Ecto neural progenitor cell (in vitro differentiated cells): ENCODE measurements around the gene HIRIP3.
A peak's percentile ranks its signal among the peaks of the same experiment; 100 is the strongest.
"Not testable (repeated sequence)": the region's sequence is repeated elsewhere in the genome, so short reads cannot be mapped to it uniquely, and the experiment has no call there.

Source experiments
- DNase-seq: peaks from one replicate; pipeline ENCODE4 v3.0.0-alpha.2; 2018; ENCODE audit warnings: low spot score

HIRIP3 gene, protein sequence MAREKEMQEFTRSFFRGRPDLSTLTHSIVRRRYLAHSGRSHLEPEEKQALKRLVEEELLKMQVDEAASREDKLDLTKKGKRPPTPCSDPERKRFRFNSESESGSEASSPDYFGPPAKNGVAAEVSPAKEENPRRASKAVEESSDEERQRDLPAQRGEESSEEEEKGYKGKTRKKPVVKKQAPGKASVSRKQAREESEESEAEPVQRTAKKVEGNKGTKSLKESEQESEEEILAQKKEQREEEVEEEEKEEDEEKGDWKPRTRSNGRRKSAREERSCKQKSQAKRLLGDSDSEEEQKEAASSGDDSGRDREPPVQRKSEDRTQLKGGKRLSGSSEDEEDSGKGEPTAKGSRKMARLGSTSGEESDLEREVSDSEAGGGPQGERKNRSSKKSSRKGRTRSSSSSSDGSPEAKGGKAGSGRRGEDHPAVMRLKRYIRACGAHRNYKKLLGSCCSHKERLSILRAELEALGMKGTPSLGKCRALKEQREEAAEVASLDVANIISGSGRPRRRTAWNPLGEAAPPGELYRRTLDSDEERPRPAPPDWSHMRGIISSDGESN

DNA sequence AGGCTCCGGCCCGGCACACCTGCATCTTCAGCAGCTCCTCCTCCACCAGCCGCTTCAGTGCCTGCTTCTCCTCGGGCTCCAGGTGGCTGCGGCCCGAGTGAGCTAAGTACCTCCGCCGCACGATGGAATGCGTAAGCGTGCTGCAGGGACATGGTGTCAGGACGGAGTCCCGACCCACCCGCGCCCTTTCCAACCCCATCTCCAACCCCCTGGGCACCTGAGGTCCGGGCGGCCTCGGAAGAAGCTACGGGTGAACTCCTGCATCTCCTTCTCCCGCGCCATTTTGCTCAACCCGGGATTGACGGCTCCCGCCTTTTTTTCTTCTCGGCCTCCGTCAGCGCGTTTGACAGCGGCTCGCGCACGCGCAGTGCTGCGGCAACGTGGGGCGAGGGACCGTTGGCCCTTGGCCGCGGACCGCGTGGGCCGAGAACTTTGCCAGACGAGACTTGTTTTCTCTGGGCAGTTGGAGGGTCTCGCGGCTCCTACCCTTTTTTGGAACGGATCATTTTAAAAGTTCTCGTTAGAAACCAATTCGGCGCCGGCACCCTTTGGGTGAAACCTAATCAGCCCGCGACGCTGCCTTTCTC, at the start of gene HIRIP3:
Gene HIRIP3 (minus strand): TSS at position 294 of the 587 bp plus-strand sequence. CDS start 12 bp downstream, at position 282.
- DNase-seq = peak; percentile 88

DNA sequence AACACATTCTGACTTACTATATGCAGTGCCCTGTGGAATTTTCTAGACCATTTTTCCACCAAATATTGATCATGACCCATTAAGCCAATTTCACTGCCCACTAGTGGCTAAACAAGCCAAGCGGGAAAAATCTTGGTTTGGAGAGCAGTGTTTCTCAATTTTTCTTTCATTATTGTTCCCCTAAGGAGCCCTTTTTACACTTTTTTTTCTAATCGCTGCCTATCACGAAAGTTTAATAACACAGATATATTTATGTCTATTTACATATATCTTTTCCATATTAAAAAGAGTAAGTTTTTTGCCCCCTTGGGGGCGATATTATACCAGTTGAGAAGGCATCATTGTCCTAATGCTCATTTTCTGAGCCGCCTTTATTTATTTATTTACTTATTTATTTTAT, 46.4 kb upstream of the HIRIP3 start:
- no peak for DNase-seq

DNA sequence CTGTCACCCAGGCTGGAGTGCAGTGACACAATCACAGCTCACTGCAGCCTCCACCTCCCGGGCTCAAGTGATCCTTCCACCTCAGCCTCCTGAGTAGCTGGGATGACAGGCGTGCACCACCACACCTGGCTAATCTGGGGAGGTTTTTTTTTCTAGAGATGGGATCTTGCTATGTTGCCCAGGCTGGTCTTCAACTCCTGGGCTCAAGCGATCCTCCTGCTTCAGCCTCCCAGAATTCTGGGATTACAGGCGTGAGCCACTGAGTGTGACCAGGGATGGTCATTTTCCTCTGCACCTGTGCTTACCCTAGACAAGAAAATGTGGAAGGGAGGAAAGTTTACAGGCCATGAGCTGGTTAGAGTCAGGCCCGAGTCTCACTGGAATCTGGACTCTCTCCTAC, 45.3 kb upstream of the HIRIP3 start:
- not testable (repeated sequence) for DNase-seq

GRCh38 chr16:30040221-30040620, 44.8 kb upstream of the HIRIP3 start:
- no peak for DNase-seq

DNA sequence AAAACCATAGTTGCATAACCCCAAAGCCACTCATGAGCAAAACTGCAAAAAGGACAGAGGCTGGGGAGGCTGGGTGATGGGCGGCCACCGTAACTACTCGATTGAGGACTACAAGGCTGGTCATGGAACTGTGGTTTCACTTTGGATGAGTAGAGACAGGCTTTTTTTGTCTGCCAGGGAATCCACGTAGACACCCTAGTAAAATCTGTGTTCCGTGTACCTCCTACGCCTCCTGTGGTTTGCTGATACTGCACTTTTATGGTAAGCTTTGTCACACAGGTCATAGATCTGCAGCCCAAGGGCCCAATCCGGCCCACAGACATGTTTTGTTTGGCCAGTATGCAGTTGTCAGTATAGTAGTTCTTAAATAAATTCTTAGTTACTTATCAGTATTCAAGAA, 37.9 kb upstream of the HIRIP3 start:
- no peak for DNase-seq

- DNase-seq = peak; percentile 79
These were observed 36.8 kb upstream of the HIRIP3 start for GRCh38 chr16:30032083-30032819.

DNA sequence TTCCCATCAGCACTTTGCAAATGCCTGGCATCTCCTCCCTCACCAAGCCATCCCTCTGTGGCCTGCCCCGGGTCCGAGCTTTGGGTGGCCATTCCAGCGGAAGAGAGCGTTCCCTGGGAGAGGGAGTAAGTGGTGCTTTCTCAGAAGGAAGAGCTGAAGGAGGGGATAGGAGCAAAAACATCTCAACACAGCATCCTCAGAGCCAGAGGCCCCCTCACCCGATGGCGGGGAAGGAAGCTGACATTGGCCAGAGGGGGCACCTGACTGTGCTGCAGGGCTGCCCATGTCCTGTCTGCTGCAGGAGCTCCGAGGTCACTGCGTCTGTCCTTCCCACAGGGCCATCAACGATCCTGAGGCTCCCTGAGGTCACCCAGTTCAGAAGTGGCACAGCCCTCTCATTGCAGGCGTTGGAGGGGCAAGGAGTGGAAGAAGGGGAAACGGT, 36.1 kb upstream of the HIRIP3 start:
- DNase-seq = no peak

GRCh38 chr16:30030841-30031413, 35.5 kb upstream of the HIRIP3 start, which contains the start of gene TLCD3B:
TSS of gene TLCD3B (minus strand) at chr16:30031271. CDS start at chr16:30030527, 744 bp downstream.
- peak; percentile 73 for DNase-seq

DNA sequence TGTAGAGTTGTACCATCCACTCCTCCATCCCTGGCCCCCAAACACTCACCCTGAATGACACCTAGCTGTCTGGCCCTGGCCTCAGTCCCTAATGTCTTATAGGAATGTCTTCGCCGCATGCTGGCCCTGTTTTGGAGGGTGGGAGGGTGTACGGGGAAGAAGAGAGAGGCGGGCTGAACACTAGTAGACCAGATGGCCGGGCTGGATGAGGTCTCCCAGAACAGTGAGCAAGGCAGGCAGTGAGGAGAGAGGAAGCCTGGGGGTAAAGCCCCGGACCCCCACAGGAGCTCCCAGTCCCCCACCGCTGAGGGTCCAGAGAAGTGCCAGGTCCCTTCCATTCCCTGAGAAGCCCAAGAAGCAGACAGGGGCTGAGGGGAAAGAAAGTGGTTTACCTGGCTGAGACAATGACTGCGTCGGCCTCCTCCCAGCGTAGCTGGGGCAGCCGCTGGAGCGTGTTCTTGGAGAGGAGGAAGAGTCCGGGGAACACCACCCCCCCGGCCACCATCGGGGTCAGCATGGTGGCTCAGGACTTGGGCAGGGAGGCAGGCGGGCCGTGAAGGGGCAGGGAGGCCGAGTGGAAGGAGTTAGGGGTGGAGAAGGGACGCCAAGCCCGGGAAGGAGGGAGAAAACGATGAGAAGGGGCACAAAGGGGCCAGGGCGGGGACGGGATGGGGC, 34.7 kb upstream of the HIRIP3 start:
- no peak for DNase-seq

DNA sequence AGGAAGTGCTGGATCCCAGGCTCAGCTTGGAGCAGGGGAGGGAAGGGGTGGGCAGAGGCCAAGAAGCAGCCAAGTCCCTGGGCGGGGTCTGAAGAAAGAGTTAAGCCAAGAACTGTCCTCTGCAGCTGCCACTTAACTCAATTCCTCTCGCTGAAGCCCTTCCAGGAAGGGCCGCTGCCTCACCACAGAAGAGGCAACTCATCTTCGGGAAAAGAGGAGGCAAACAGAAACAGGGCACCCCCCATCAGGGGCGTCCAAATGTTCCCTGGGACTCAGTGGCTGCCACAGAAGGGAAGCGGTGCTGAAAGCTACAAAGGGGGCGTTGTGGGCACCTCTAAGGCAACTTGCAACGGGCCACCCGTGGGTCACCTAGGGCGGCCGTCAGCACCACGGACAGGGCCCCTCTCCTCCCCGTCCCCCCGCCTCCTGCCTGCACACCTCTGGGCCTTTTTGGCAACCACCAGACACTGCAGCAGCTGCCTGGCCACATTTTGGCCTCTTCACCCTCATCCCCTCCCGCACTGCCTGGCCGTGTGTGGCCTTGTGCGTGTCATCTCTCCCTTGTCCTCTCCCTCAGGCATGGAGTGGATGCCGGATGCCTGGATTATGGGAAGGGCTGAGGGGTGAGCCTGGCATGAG, 33.1 kb upstream of the HIRIP3 start:
- peak; percentile 83 for DNase-seq

- no peak for DNase-seq
These were observed 32.4 kb upstream of the HIRIP3 start for GRCh38 chr16:30027588-30028437.

DNA sequence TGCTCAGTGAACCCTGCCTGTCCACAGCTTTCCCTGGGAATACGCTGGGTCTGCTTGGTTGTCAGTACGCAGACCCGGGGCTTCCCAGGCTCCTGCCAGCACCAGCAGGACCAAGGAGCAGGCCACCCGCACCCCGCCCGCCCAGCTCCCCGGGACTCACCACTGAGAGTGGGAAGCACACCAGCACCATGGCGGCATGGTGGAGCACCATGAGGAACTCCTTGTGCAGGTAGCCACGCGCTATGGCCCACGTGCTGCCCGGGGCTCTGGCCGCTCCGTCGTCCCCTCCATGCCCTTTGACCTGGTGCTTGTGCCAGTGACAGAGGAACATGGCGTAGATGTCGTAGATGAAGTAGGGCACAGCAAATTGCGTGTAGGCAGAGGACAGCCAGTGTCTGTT, 31.0 kb upstream of the HIRIP3 start:
- no peak for DNase-seq

GRCh38 chr16:30025574-30025973, 30.2 kb upstream of the HIRIP3 start:
- no peak for DNase-seq

GRCh38 chr16:30025156-30025555, 29.7 kb upstream of the HIRIP3 start:
- DNase-seq = peak; percentile 34

GRCh38 chr16:30024451-30024850, 29.0 kb upstream of the HIRIP3 start:
- DNase-seq = no peak

GRCh38 chr16:30023586-30023985, 28.2 kb upstream of the HIRIP3 start:
- DNase-seq = no peak

- peak; percentile 29 for DNase-seq
These were observed 27.5 kb upstream of the HIRIP3 start, which contains the start of gene C16orf92 for GRCh38 chr16:30022887-30023286. TSS of gene C16orf92 (plus strand) at chr16:30023198. CDS start at chr16:30023341, 143 bp downstream.

DNA sequence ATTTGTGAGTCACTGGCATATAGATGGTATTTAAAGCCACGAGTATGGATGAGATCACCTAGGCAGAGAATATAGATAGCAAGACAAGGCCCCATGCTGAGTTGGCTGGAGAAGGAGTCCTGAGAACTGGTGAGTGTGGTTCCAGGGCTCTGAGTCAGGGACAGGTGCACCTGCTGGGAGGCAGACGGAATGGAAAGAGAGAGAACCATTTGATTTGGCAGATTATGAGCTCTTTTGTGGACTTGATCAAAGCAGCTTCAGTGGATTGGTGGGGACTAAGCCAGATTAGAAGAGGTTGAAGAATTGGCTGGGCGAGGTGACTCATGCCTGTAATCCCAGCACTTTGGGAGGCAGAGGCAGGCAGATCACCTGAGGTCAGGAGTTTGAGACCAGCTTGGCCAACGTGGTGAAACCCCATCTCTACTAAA, 23.3 kb upstream of the HIRIP3 start:
- DNase-seq = no peak

DNA sequence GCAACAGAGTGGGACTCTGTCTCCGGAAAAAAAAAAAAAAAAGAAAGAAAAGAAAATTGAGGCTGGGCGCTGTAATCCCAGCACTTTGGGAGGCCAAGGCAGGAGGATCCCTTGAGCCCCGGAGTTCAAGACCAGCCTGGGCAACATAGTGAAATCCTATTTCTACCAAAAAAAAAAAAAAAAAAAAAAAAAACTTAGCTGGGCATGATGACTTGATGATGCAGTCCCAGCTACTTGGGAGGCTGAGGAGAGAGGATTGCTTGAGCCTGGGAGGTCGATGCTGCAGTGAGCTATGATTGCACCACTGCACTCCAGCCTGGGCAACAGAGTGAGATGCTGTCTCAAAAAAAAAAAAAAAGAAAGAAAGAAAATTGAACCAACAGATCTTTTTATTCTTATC, 22.5 kb upstream of the HIRIP3 start:
- DNase-seq = not testable (repeated sequence)

- no peak for DNase-seq
These were observed 21.9 kb upstream of the HIRIP3 start for GRCh38 chr16:30017277-30017656.
